Measurements from ENCODE around the gene SH3BGR. TPM values are rescaled to one million over a fixed set of nuclear protein-coding genes. Genes with fewer than 3 reads are reported as not detected.

Gene SH3BGR
- polyA plus RNA-seq, 3 donors from 2014 or later: 2.2 to 2.4 TPM; not detected in 1

- Mint-ChIP-seq H3K36me3 (peaks cover 0 to 4% (median 0%) of the 10 kb centered on the region in 3 donors), H3K9me3 (no peaks in the 10 kb centered on the region), H3K27me3 (ENCODE audit: low read depth in 3 of 3) (peaks cover 6 to 33% (median 29%) of the 10 kb centered on the region in 3 donors), H3K4me3 (peak within 1 kb of the TSS; percentile 89 to 96 (median 92)), H3K4me1 (peaks cover 14 to 21% of the 10 kb centered on the region in 2 donors), H3K27ac (peak within 1 kb of the TSS; percentile 91 to 97 (median 96))
- peak; percentile 90 to 95 (median 94) for DNase-seq
These were observed 6.2 kb upstream of the SH3BGR start, which contains the start of gene LCA5L for GRCh38 chr21:39445321-39446269. Gene LCA5L, minus strand, starts transcription at chr21:39445778. Its CDS starts 17,285 bp downstream, at chr21:39428493.

GRCh38 chr21:39447264-39447663, 4.5 kb upstream of the SH3BGR start:
- no peak for DNase-seq
- peaks cover 6 to 31% (median 29%) of the 10 kb centered on the region in 3 donors for H3K27me3 Mint-ChIP-seq (ENCODE audit: low read depth in 3 of 3)
- peaks cover 14 to 21% of the 10 kb centered on the region in 2 donors for H3K4me1 Mint-ChIP-seq
- H3K4me3 Mint-ChIP-seq: peak overlapping the region in 3 of 5 donors; percentile 10 to 17 (median 11)
- H3K9me3 Mint-ChIP-seq: peaks cover 0 to 3% (median 0%) of the 10 kb centered on the region in 6 donors
- H3K27ac Mint-ChIP-seq: peak overlapping the region in 4 of 6 donors; percentile 19 to 97 (median 24)
- peaks cover 0 to 4% (median 0%) of the 10 kb centered on the region in 3 donors for H3K36me3 Mint-ChIP-seq

GRCh38 chr21:39452207-39452969, 618 bp downstream of the SH3BGR start:
- Mint-ChIP-seq H3K27me3 (ENCODE audit: low read depth in 3 of 3) (peaks cover 2 to 8% (median 3%) of the 10 kb centered on the region in 3 donors), H3K27ac (no peak overlapping the region), H3K4me3 (no peak overlapping the region), H3K4me1 (no peaks in the 10 kb centered on the region), H3K9me3 (peaks cover 0 to 3% (median 0%) of the 10 kb centered on the region in 6 donors), H3K36me3 (peaks cover 0 to 4% (median 0%) of the 10 kb centered on the region in 3 donors)
- DNase-seq: no peak

GRCh38 chr21:39452970-39453342, 1.2 kb downstream of the SH3BGR start:
- Mint-ChIP-seq H3K27me3 (ENCODE audit: low read depth in 3 of 3) (peaks cover 0 to 10% (median 3%) of the 10 kb centered on the region in 3 donors), H3K36me3 (peaks cover 0 to 2% (median 0%) of the 10 kb centered on the region in 3 donors), H3K4me3 (no peak overlapping the region), H3K4me1 (no peaks in the 10 kb centered on the region), H3K27ac (no peak overlapping the region), H3K9me3 (peaks cover 0 to 3% (median 0%) of the 10 kb centered on the region in 6 donors)
- no peak for DNase-seq

GRCh38 chr21:39453571-39454179, 1.9 kb downstream of the SH3BGR start:
- no peak for DNase-seq
- Mint-ChIP-seq H3K4me1 (no peaks in the 10 kb centered on the region), H3K4me3 (no peak overlapping the region), H3K36me3 (no peaks in the 10 kb centered on the region), H3K27me3 (ENCODE audit: low read depth in 3 of 3) (peaks cover 0 to 10% (median 3%) of the 10 kb centered on the region in 3 donors), H3K27ac (no peak overlapping the region), H3K9me3 (peaks cover 0 to 3% (median 0%) of the 10 kb centered on the region in 6 donors)

GRCh38 chr21:39454949-39455668, 3.3 kb downstream of the SH3BGR start:
- H3K27ac Mint-ChIP-seq: no peak overlapping the region
- peaks cover 0 to 7% (median 3%) of the 10 kb centered on the region in 3 donors for H3K27me3 Mint-ChIP-seq (ENCODE audit: low read depth in 3 of 3)
- H3K4me1 Mint-ChIP-seq: no peaks in the 10 kb centered on the region

GRCh38 chr21:39456665-39457064, 4.9 kb downstream of the SH3BGR start:
- no peaks in the 10 kb centered on the region for H3K36me3 Mint-ChIP-seq
- peaks cover 0 to 7% (median 3%) of the 10 kb centered on the region in 3 donors for H3K27me3 Mint-ChIP-seq (ENCODE audit: low read depth in 3 of 3)
- peaks cover 0 to 3% (median 0%) of the 10 kb centered on the region in 6 donors for H3K9me3 Mint-ChIP-seq
- no peak for DNase-seq
- H3K4me1 Mint-ChIP-seq: no peaks in the 10 kb centered on the region
- H3K4me3 Mint-ChIP-seq: no peak overlapping the region
- no peak overlapping the region for H3K27ac Mint-ChIP-seq

More at GRCh38 chr21:39454949-39455668, 3.3 kb downstream of the SH3BGR start:
- Mint-ChIP-seq H3K36me3 (no peaks in the 10 kb centered on the region), H3K4me3 (no peak overlapping the region), H3K9me3 (peaks cover 0 to 3% (median 0%) of the 10 kb centered on the region in 6 donors)
- no peak for DNase-seq

GRCh38 chr21:39461419-39461818, 9.6 kb downstream of the SH3BGR start:
- Mint-ChIP-seq H3K27ac (no peak overlapping the region), H3K4me3 (no peak overlapping the region), H3K36me3 (peaks cover 0 to 4% (median 0%) of the 10 kb centered on the region in 3 donors), H3K27me3 (ENCODE audit: low read depth in 3 of 3) (peaks cover under 1 to 6% (median 5%) of the 10 kb centered on the region in 3 donors), H3K4me1 (no peaks in the 10 kb centered on the region), H3K9me3 (no peaks in the 10 kb centered on the region)
- no peak for DNase-seq

- H3K27ac Mint-ChIP-seq: no peak overlapping the region
- H3K27me3 Mint-ChIP-seq (ENCODE audit: low read depth in 3 of 3): peaks cover 0 to 9% (median 5%) of the 10 kb centered on the region in 3 donors
- peaks cover 0 to 4% (median 0%) of the 10 kb centered on the region in 3 donors for H3K36me3 Mint-ChIP-seq
- no peaks in the 10 kb centered on the region for H3K9me3 Mint-ChIP-seq
- no peaks in the 10 kb centered on the region for H3K4me1 Mint-ChIP-seq
- no peak overlapping the region for H3K4me3 Mint-ChIP-seq
- DNase-seq: no peak
These were observed 11.5 kb downstream of the SH3BGR start for GRCh38 chr21:39463308-39463707.

GRCh38 chr21:39466584-39466983, 14.8 kb downstream of the SH3BGR start:
- H3K4me3 Mint-ChIP-seq: no peak overlapping the region
- peaks cover 0 to 4% (median 0%) of the 10 kb centered on the region in 3 donors for H3K36me3 Mint-ChIP-seq
- H3K9me3 Mint-ChIP-seq: no peaks in the 10 kb centered on the region
- no peaks in the 10 kb centered on the region for H3K4me1 Mint-ChIP-seq
- DNase-seq: no peak
- H3K27ac Mint-ChIP-seq: no peak overlapping the region
- peaks cover 4 to 10% (median 7%) of the 10 kb centered on the region in 3 donors for H3K27me3 Mint-ChIP-seq (ENCODE audit: low read depth in 3 of 3)

- no peak for DNase-seq
- no peaks in the 10 kb centered on the region for H3K4me1 Mint-ChIP-seq
- H3K36me3 Mint-ChIP-seq: peaks cover 0 to 4% (median 0%) of the 10 kb centered on the region in 3 donors
- no peaks in the 10 kb centered on the region for H3K9me3 Mint-ChIP-seq
- no peak overlapping the region for H3K4me3 Mint-ChIP-seq
- peaks cover 4 to 10% (median 10%) of the 10 kb centered on the region in 3 donors for H3K27me3 Mint-ChIP-seq (ENCODE audit: low read depth in 3 of 3)
- no peak overlapping the region for H3K27ac Mint-ChIP-seq
These were observed 16.0 kb downstream of the SH3BGR start for GRCh38 chr21:39467746-39468145.

- no peak overlapping the region for H3K4me3 Mint-ChIP-seq
- H3K9me3 Mint-ChIP-seq: no peaks in the 10 kb centered on the region
- no peak for DNase-seq
- H3K4me1 Mint-ChIP-seq: no peaks in the 10 kb centered on the region
- H3K27me3 Mint-ChIP-seq (ENCODE audit: low read depth in 3 of 3): peaks cover 4 to 10% (median 10%) of the 10 kb centered on the region in 3 donors
- H3K27ac Mint-ChIP-seq: no peak overlapping the region
- H3K36me3 Mint-ChIP-seq: peaks cover 0 to 4% (median 0%) of the 10 kb centered on the region in 3 donors
These were observed 16.8 kb downstream of the SH3BGR start for GRCh38 chr21:39468559-39468958.
